RWPE2 (cell line): ENCODE measurements around the gene VPS37B.

Experiments
- ATAC-seq: fragments of 200-7000 bp; cut with Tn5 transposase; 3 replicates; pipeline ENCODE4 v1.9.1; 2021; ENCODE audit warnings: low read depth
- DNase-seq: peaks from one replicate; pipeline ENCODE4 v3.0.0-alpha.2; 2020; ENCODE audit warnings: low spot score
- H3K27ac ChIP-seq: fragments of 450-650 bp; 2 replicates; pipeline ENCODE4 v1.5.1; 2017; ENCODE audit warnings: mild to moderate bottlenecking; ENCODE audit not compliant: poor library complexity, severe bottlenecking
- H3K27me3 ChIP-seq: fragments of 250-450 bp; sonication (Bioruptor Pico); 2 replicates; pipeline ENCODE4 v1.5.1; 2021; ENCODE audit warnings: mild to moderate bottlenecking, moderate library complexity; ENCODE audit not compliant: insufficient read depth, poor library complexity, severe bottlenecking
- H3K36me3 ChIP-seq: fragments of 250-450 bp; sonication (Bioruptor Pico); 2 replicates; pipeline ENCODE4 v1.5.1; 2020; ENCODE audit warnings: low read depth, mild to moderate bottlenecking, moderate library complexity
- H3K4me1 ChIP-seq: fragments of 250-450 bp; sonication (Bioruptor Pico); 2 replicates; pipeline ENCODE4 v1.5.1; 2021; ENCODE audit warnings: mild to moderate bottlenecking, moderate library complexity; ENCODE audit not compliant: insufficient read depth, poor library complexity, severe bottlenecking
- H3K4me3 ChIP-seq: fragments of 250-450 bp; sonication (Bioruptor Pico); 2 replicates; pipeline ENCODE4 v1.5.1; 2021; ENCODE audit warnings: mild to moderate bottlenecking, moderate library complexity; ENCODE audit not compliant: severe bottlenecking
- H3K9me3 ChIP-seq: fragments of 250-450 bp; sonication (Bioruptor Pico); 2 replicates; pipeline ENCODE4 v1.5.1; 2021; ENCODE audit warnings: mild to moderate bottlenecking, moderate library complexity; ENCODE audit not compliant: severe bottlenecking
- CTCF ChIP-seq: fragments of 450-650 bp; IDR thresholded peaks from one replicate; pipeline ENCODE4 v1.5.1; 2017; ENCODE audit warnings: mild to moderate bottlenecking, moderate library complexity; ENCODE audit not compliant: poor library complexity, severe bottlenecking

VPS37B gene

DNA sequence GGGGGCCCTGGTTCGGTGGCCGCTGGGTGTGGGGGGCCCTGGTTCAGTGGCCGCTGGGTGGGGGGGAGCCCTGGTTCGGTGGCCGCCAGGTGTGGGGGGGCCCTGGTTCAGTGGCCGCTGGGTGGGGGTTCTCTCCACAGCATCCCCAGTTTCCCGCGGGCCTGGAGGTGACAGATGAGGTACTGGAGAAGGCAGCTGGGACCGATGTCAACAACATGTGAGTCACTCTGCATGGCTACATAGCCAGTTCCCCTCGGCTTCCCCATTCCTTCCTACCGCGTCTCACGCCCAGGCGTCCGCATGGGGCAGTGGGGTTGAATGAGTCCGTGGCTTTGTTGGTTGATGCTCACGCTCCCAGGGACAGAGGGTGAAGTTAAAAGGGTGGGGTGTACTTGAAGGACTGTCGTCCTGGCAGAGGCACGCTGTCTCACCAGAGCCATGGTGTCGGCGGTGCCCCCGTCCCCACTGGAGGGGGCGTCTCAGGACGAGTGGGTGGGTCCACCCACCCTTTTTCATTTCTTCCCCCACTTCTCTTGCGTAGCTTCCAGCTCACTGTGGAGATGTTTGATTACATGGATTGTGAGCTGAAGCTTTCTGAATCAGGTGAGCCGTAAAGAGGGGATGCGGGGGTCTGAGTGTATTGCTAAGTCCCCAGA, 45.1 kb downstream of the VPS37B start:
- peaks cover 5% of the 10 kb centered on the region; the same call in 1 of the 2 replicates for H3K36me3 ChIP-seq
- no peak for TF ChIP-seq CTCF
- H3K4me1 ChIP-seq = peaks cover 8% of the 10 kb centered on the region
- H3K27me3 ChIP-seq = no peaks in the 10 kb centered on the region
- ATAC-seq = no peak
- no peaks in the 10 kb centered on the region for H3K9me3 ChIP-seq
- DNase-seq = no peak
- no peak overlapping the region for H3K4me3 ChIP-seq
- peak overlapping the region; percentile 69 for H3K27ac ChIP-seq

GRCh38 chr12:122850048-122850445, 45.9 kb downstream of the VPS37B start:
- DNase-seq = no peak
- Histone ChIP-seq H3K4me3 (no peak overlapping the region), H3K4me1 (peaks cover 8% of the 10 kb centered on the region), H3K27ac (no peak overlapping the region), H3K36me3 (peaks cover 5% of the 10 kb centered on the region; the same call in 1 of the 2 replicates), H3K9me3 (no peaks in the 10 kb centered on the region), H3K27me3 (no peaks in the 10 kb centered on the region)
- no peak for ATAC-seq
- TF ChIP-seq CTCF = no peak

DNA sequence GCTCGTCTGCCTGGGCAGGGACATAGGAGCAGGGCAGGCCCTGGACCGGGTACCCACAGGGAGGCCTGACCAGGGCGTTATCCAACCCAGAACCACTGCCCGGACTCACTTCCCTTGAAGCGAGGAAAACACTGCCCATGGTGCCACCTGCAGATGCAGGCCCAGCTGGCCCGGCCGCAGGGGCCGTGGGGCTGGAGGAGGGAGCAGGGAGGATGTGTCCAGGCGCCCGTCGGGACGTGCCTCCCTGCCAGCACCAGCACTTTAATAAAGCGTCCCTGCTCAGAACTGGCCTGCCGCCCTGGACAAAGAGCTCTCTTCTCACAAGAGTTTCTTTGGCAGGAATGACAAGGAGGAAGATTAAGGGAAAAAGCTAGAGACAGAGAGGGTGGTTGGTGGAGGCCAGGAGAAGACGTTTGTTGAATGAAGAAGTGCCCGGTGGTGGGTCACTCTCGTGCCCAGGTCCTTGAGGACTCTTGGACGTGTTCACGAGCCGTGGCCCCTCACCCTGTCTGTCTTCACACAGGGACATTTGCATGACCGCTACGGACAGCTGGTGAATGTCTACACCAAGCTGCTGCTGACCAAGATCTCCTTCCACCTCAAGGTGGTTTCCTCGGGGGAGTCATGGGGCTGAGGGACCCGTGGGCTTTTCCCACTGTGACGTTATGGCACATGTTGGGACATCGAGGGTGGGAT, 46.4 kb downstream of the VPS37B start:
- no peak overlapping the region for H3K4me3 ChIP-seq
- H3K36me3 ChIP-seq = peaks cover 5% of the 10 kb centered on the region; the same call in 1 of the 2 replicates
- H3K9me3 ChIP-seq = no peaks in the 10 kb centered on the region
- no peak for ATAC-seq
- no peaks in the 10 kb centered on the region for H3K27me3 ChIP-seq
- no peak for DNase-seq
- H3K4me1 ChIP-seq = peaks cover 8% of the 10 kb centered on the region
- no peak for TF ChIP-seq CTCF
- no peak overlapping the region for H3K27ac ChIP-seq

DNA sequence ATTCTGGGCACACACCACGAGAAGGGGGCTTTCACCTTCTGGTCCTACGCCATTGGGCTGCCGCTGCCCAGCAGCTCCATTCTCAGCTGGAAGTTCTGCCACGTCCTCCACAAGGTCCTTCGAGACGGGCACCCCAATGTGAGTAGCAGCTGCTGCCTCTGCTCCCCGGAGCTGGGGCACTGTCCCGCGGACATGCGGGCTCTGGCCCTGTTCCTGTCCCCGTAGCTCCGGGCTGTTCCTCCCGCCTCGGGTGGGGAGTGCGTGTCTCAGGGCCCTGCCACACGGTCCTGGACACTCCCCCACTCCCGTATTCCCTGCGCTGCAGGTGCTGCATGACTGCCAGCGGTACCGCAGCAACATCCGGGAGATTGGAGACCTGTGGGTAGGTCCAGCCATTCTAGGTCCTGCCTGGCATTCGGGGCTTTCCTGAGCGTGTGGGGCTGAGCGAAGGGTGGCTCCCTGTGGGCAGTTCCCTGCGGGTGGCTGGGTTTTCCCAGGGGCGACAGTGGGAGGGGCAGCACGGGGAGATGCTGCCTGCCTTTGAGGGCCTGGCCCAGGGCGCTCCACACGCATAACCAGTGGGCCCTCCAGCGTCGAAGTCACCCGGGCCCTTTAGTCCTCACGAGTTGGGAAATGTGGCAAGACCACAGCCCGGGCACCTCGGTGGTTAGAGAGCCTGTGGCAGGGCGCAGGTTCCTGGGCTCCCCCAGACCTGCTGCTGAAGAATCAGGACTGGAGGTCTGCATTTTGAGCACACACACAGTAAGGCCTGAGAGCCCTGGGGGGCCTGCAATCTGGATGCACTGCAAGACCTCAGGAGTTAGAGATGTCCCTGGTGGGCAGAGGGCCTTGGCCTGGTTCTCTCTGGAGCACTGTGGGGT, 47.2 kb downstream of the VPS37B start:
- Histone ChIP-seq H3K27ac (no peak overlapping the region), H3K36me3 (peaks cover 5% of the 10 kb centered on the region; the same call in 1 of the 2 replicates), H3K27me3 (no peaks in the 10 kb centered on the region), H3K9me3 (no peaks in the 10 kb centered on the region), H3K4me3 (no peak overlapping the region), H3K4me1 (peaks cover 8% of the 10 kb centered on the region)
- TF ChIP-seq CTCF = no peak
- DNase-seq (peak; percentile 52), ATAC-seq (no peak)
